SK-N-SH (cell line): ENCODE data around the gene GOLGA8N.
"Not testable (repeated sequence)": the region's sequence is repeated elsewhere in the genome, so short reads cannot be mapped to it uniquely, and the experiment has no call there.

Experiments
- EP300 ChIP-seq, 2 experiments: IDR thresholded peaks; 2 replicates each; pipeline versions ENCODE4 v1.4.0 to v1.6.1; 2012; ENCODE audit warnings: borderline replicate concordance in 1 of 2, low read depth in 1 of 2, low read length in 1 of 2
- SIN3A ChIP-seq: IDR thresholded peaks from 2 replicates; pipeline ENCODE4 v1.6.1; 2012; ENCODE audit warnings: low read depth, mild to moderate bottlenecking, low read length, moderate library complexity, borderline replicate concordance

- TF ChIP-seq EP300 (IDR thresholded peaks at IDR 0.05; ENCODE audit: borderline replicate concordance in 1 of 2, low read depth in 1 of 2, low read length in 1 of 2); SIN3A: not testable (repeated sequence)
Measured at GRCh38 chr15:32614712-32615050, 21.4 kb downstream of the GOLGA8N start.
